SK-N-SH (cell line): ENCODE results near the gene CAPS. TPM values are rescaled to one million over a fixed set of nuclear protein-coding genes. Genes with fewer than 3 reads are reported as not detected.
A peak's percentile ranks its signal among the peaks of the same experiment; 100 is the strongest.

Experiments
- CTCF ChIA-PET: fragments of 300-600, 350-600 bp; formaldehyde crosslinking; extraction: SDS; loops from one replicate; lab custom pipeline; 2021; lab: Yijun Ruan, JAX
- POLR2A ChIA-PET: fragments of 350-600 bp; sonication (Branson Sonifier 250); formaldehyde crosslinking; extraction: SDS; loops from one replicate; lab custom pipeline; 2020; ENCODE audit warnings: antibody characterized with exemption, inconsistent platforms; lab: Yijun Ruan, JAX
- DNase-seq: peaks from one replicate; pipeline ENCODE4 v3.0.0; 2012
- H2AFZ ChIP-seq: fragments of 200-600 bp; sonication (generic); 2 replicates; pipeline ENCODE4 v1.8.1; 2016; ENCODE audit warnings: antibody characterized with exemption, mild to moderate bottlenecking, low read depth
- H3F3A ChIP-seq: fragments of 200-600 bp; sonication (generic); replicated peaks from 2 replicates; pipeline ENCODE3; 2016; ENCODE audit warnings: antibody characterized with exemption, mild to moderate bottlenecking; ENCODE audit not compliant: insufficient read depth
- H3K27ac ChIP-seq, 2 experiments: fragments of 200-500 bp in 1 of 2; fragments of 200-600 bp in 1 of 2; sonication (Bioruptor generic) in 1 of 2; sonication (generic), shearing (Covaris generic) in 1 of 2; 2 replicates each; pipeline versions ENCODE4 v1.5.1 to v1.6.1; 2014 to 2016; ENCODE audit warnings: low read depth in 2 of 2, inconsistent platforms in 1 of 2, low read length in 1 of 2, mild to moderate bottlenecking in 1 of 2, mixed read lengths in 1 of 2
- H3K27me3 ChIP-seq: fragments of 200-600 bp; sonication (generic), shearing (Covaris generic); 2 replicates; pipeline ENCODE4 v1.6.1; 2016; ENCODE audit warnings: mixed run types; ENCODE audit not compliant: insufficient read depth
- H3K36me3 ChIP-seq, 2 experiments: fragments of 200-500 bp in 1 of 2; fragments of 200-600 bp in 1 of 2; sonication (Bioruptor generic) in 1 of 2; sonication (generic) in 1 of 2; replicated peaks in 1 of 2; 2 replicates each; pipeline versions ENCODE3 to v1.5.1; 2014 to 2016; ENCODE audit warnings: low read length in 1 of 2, mild to moderate bottlenecking in 1 of 2; ENCODE audit not compliant: insufficient read depth in 2 of 2, control insufficient read depth in 1 of 2
- H3K4me1 ChIP-seq, 2 experiments: fragments of 200-500 bp in 1 of 2; fragments of 200-600 bp in 1 of 2; sonication (Bioruptor generic) in 1 of 2; sonication (generic), shearing (Covaris generic) in 1 of 2; 2 replicates each; pipeline versions ENCODE4 v1.5.1 to v1.6.1; 2014 to 2016; ENCODE audit warnings: low read depth in 1 of 2, low read length in 1 of 2, mixed run types in 1 of 2; ENCODE audit not compliant: insufficient read depth in 2 of 2, control insufficient read depth in 1 of 2
- H3K4me2 ChIP-seq: fragments of 200-600 bp; sonication (generic), shearing (Covaris generic); 2 replicates; pipeline ENCODE4 v1.6.1; 2017; ENCODE audit warnings: mixed run types
- H3K4me3 ChIP-seq, 2 experiments: fragments of 200-500 bp in 1 of 2; fragments of 200-600 bp in 1 of 2; sonication (Bioruptor generic) in 1 of 2; sonication (generic), shearing (Covaris generic) in 1 of 2; 2 replicates each; pipeline versions ENCODE4 v1.5.1 to v1.8.1; 2014 to 2016; ENCODE audit warnings: low read depth in 2 of 2, inconsistent platforms in 1 of 2, low read length in 1 of 2, mild to moderate bottlenecking in 1 of 2, mixed read lengths in 1 of 2, moderate library complexity in 1 of 2
- H3K79me2 ChIP-seq: fragments of 200-600 bp; sonication (generic); 2 replicates; pipeline ENCODE4 v1.8.1; 2017; ENCODE audit warnings: mild to moderate bottlenecking; ENCODE audit not compliant: insufficient read depth
- H3K9ac ChIP-seq: fragments of 200-600 bp; sonication (generic); 2 replicates; pipeline ENCODE4 v1.6.1; 2017; ENCODE audit warnings: mixed run types
- H3K9me2 ChIP-seq: fragments of 200-600 bp; sonication (generic); 2 replicates; pipeline ENCODE4 v1.6.1; 2017; ENCODE audit warnings: mixed run types
- H3K9me3 ChIP-seq: fragments of 200-600 bp; sonication (generic); 2 replicates; pipeline ENCODE4 v1.6.1; 2017; ENCODE audit warnings: mixed run types, mild to moderate bottlenecking, moderate library complexity
- H4K20me1 ChIP-seq: fragments of 200-600 bp; sonication (generic); 2 replicates; pipeline ENCODE4 v1.6.1; 2017; ENCODE audit warnings: mild to moderate bottlenecking, mixed run types; ENCODE audit not compliant: insufficient read depth
- CHD2 ChIP-seq: fragments of 150-350 bp; IDR thresholded peaks from 2 replicates; pipeline ENCODE4 v1.6.1; 2018; ENCODE audit warnings: low read length; ENCODE audit not compliant: partially characterized antibody
- ELF1 ChIP-seq: IDR thresholded peaks from 2 replicates; pipeline ENCODE4 v1.4.0; 2012
- EP300 ChIP-seq, 2 experiments: IDR thresholded peaks; 2 replicates each; pipeline versions ENCODE4 v1.4.0 to v1.6.1; 2012; ENCODE audit warnings: borderline replicate concordance in 1 of 2, low read depth in 1 of 2, low read length in 1 of 2
- EZH2phosphoT487 ChIP-seq: fragments of 200-600 bp; sonication (generic); IDR thresholded peaks from 2 replicates; pipeline ENCODE4 v1.6.1; 2017; ENCODE audit warnings: low read depth, mixed run types, mild to moderate bottlenecking, antibody characterized with exemption, moderate library complexity, borderline replicate concordance
- FOXJ3 ChIP-seq: sonication (generic); formaldehyde crosslinking; IDR thresholded peaks from 2 replicates; pipeline ENCODE4 v1.5.1; 2020; ENCODE audit warnings: mild to moderate bottlenecking, missing genetic modification reagents
- FOXM1 ChIP-seq: IDR thresholded peaks from 2 replicates; pipeline ENCODE4 v1.4.0; 2012; ENCODE audit warnings: low read depth, mild to moderate bottlenecking
- GABPA ChIP-seq: IDR thresholded peaks from 2 replicates; pipeline ENCODE4 v1.4.0; 2012; ENCODE audit warnings: low read depth, mild to moderate bottlenecking
- GATA2 ChIP-seq: sonication (generic); formaldehyde crosslinking; IDR thresholded peaks from 2 replicates; pipeline ENCODE4 v1.5.0; 2020; ENCODE audit warnings: mild to moderate bottlenecking, missing genetic modification reagents
- MEF2A ChIP-seq: IDR thresholded peaks from 2 replicates; pipeline ENCODE4 v1.4.0; 2012; ENCODE audit warnings: low read depth, borderline replicate concordance
- NFIC ChIP-seq: IDR thresholded peaks from 2 replicates; pipeline ENCODE4 v1.4.0; 2012; ENCODE audit warnings: borderline replicate concordance
- POLR2AphosphoS5 ChIP-seq: IDR thresholded peaks from 2 replicates; pipeline ENCODE4 v1.6.1; 2012; ENCODE audit warnings: low read depth, low read length
- RAD21 ChIP-seq: IDR thresholded peaks from 2 replicates; pipeline ENCODE4 v1.6.1; 2012; ENCODE audit warnings: mild to moderate bottlenecking, low read length
- RCOR1 ChIP-seq: fragments of 150-350 bp; IDR thresholded peaks from 2 replicates; pipeline ENCODE4 v1.6.1; 2017; ENCODE audit warnings: antibody characterized with exemption, low read length
- RXRA ChIP-seq: IDR thresholded peaks from 2 replicates; pipeline ENCODE4 v1.4.0; 2012; ENCODE audit warnings: low read depth, mild to moderate bottlenecking, borderline replicate concordance
- SMC3 ChIP-seq: IDR thresholded peaks from 2 replicates; pipeline ENCODE4 v1.6.1; 2012; ENCODE audit warnings: low read depth, low read length, improper control_type of control experiment
- TEAD4 ChIP-seq: IDR thresholded peaks from 2 replicates; pipeline ENCODE4 v1.4.0; 2012; ENCODE audit warnings: mild to moderate bottlenecking, borderline replicate concordance; ENCODE audit not compliant: insufficient read depth
- YY1 ChIP-seq: IDR thresholded peaks from 2 replicates; pipeline ENCODE4 v1.4.0; 2012; ENCODE audit warnings: low read depth, mild to moderate bottlenecking
- WGBS: methylation state at CpG from one replicate; pipeline ENCODE4 v1.1.6; 2017; ENCODE audit warnings: low lambda C conversion rate; 5-methylcytosine and 5-hydroxymethylcytosine counted together
- polyA plus RNA-seq, 3 experiments: library from polyadenylated mRNA; depleted of rRNA; stranded (reverse); fragments of >200 nt; gene quantifications; 2 replicates each; pipeline ENCODE4 v1.2.3, GENCODE V29; 2012
- TF ChIP-seq, protein P1 (sequence below): fragments of 150-350 bp; IDR thresholded peaks from 2 replicates; pipeline ENCODE4 v1.6.1; 2017; ENCODE audit warnings: antibody characterized with exemption, low read length, low read depth, borderline replicate concordance
- TF ChIP-seq, protein P2 (sequence below): IDR thresholded peaks from 2 replicates; pipeline ENCODE4 v1.4.0; 2012; ENCODE audit warnings: low read depth, borderline replicate concordance
- TF ChIP-seq, protein P3 (sequence below): fragments of 200-600 bp; sonication (generic); IDR thresholded peaks from 2 replicates; pipeline ENCODE4 v1.6.1; 2017; ENCODE audit warnings: antibody characterized with exemption, mild to moderate bottlenecking, moderate library complexity
- TF ChIP-seq, protein P4 (sequence below): fragments of 150-350 bp; IDR thresholded peaks from 2 replicates; pipeline ENCODE4 v1.6.1; 2016; ENCODE audit warnings: mild to moderate bottlenecking, low read depth, low read length

CAPS gene
- polyA plus RNA-seq, 1 of the 3 experiments (the other 2 are of a cell fraction) = 13.4 TPM

GRCh38 chr19:5923356-5923755, 9.3 kb downstream of the CAPS start:
- 100% methylated on average over 3 of the region's 16 CpGs for WGBS
- Histone ChIP-seq H3K36me3 (peaks cover 14 to 76% of the 10 kb centered on the region in 2 experiments), H3K9me3 (no peaks in the 10 kb centered on the region), H3K27ac (no peak overlapping the region), H3K9ac (no peak overlapping the region), H2AFZ (no peak overlapping the region), H3K9me2 (no peaks in the 10 kb centered on the region), H3F3A (no peaks in the 10 kb centered on the region), H4K20me1 (no peaks in the 10 kb centered on the region), H3K4me1 (peaks cover 0 to 28% of the 10 kb centered on the region in 2 experiments; a peak in 2 of 4 replicates), H3K4me2 (no peak overlapping the region), H3K27me3 (no peaks in the 10 kb centered on the region), H3K4me3 (no peak overlapping the region), H3K79me2 (no peaks in the 10 kb centered on the region)
- POLR2A ChIA-PET = no interaction called here
- no peak for DNase-seq
- TF ChIP-seq FOXM1 (no peak), GATA2 (CRISPR knock-in tag) (no peak), CHD2 (no peak), TEAD4 (no peak), MEF2A (no peak), ELF1 (no peak), RAD21 (no peak), YY1 (no peak), RCOR1 (no peak), EZH2phosphoT487 (no peak)
- TF ChIP-seq, protein P1, sequence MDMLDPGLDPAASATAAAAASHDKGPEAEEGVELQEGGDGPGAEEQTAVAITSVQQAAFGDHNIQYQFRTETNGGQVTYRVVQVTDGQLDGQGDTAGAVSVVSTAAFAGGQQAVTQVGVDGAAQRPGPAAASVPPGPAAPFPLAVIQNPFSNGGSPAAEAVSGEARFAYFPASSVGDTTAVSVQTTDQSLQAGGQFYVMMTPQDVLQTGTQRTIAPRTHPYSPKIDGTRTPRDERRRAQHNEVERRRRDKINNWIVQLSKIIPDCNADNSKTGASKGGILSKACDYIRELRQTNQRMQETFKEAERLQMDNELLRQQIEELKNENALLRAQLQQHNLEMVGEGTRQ = no peak
- TF ChIP-seq, protein P2, sequence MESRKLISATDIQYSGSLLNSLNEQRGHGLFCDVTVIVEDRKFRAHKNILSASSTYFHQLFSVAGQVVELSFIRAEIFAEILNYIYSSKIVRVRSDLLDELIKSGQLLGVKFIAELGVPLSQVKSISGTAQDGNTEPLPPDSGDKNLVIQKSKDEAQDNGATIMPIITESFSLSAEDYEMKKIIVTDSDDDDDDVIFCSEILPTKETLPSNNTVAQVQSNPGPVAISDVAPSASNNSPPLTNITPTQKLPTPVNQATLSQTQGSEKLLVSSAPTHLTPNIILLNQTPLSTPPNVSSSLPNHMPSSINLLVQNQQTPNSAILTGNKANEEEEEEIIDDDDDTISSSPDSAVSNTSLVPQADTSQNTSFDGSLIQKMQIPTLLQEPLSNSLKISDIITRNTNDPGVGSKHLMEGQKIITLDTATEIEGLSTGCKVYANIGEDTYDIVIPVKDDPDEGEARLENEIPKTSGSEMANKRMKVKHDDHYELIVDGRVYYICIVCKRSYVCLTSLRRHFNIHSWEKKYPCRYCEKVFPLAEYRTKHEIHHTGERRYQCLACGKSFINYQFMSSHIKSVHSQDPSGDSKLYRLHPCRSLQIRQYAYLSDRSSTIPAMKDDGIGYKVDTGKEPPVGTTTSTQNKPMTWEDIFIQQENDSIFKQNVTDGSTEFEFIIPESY = no peak
- CTCF ChIA-PET = no interaction called here

GRCh38 chr19:5925830-5926427, 11.9 kb downstream of the CAPS start:
- Histone ChIP-seq H3K9ac (no peak overlapping the region), H3K79me2 (no peaks in the 10 kb centered on the region), H3F3A (no peaks in the 10 kb centered on the region), H4K20me1 (no peaks in the 10 kb centered on the region), H3K27ac (peak overlapping the region in 1 of 2 experiments; percentile 1; a peak in 1 of 4 replicates), H2AFZ (no peak overlapping the region), H3K27me3 (no peaks in the 10 kb centered on the region), H3K4me2 (no peak overlapping the region), H3K9me2 (no peaks in the 10 kb centered on the region), H3K9me3 (no peaks in the 10 kb centered on the region), H3K4me1 (peaks cover 0 to 45% of the 10 kb centered on the region in 2 experiments; a peak in 2 of 4 replicates), H3K36me3 (peaks cover 18 to 85% of the 10 kb centered on the region in 2 experiments), H3K4me3 (no peak overlapping the region)
- ChIA-PET POLR2A (no interaction called here), CTCF (interaction anchor here (1.2 to 1.9 kb wide), 3 partner anchors 42 to 122 kb away, joined by 3 to 11 read pairs (median 4); no protein-coding TSS in a partner anchor)
- TF ChIP-seq ELF1 (no peak), POLR2AphosphoS5 (no peak), GABPA (no peak), EP300 (IDR thresholded peaks at IDR 0.05; ENCODE audit: borderline replicate concordance in 1 of 2, low read depth in 1 of 2, low read length in 1 of 2) (no peak), YY1 (no peak), CHD2 (no peak), NFIC (no peak), FOXM1 (no peak), SMC3 (no peak), RXRA (no peak), FOXJ3 (no peak)
- TF ChIP-seq, protein P3, sequence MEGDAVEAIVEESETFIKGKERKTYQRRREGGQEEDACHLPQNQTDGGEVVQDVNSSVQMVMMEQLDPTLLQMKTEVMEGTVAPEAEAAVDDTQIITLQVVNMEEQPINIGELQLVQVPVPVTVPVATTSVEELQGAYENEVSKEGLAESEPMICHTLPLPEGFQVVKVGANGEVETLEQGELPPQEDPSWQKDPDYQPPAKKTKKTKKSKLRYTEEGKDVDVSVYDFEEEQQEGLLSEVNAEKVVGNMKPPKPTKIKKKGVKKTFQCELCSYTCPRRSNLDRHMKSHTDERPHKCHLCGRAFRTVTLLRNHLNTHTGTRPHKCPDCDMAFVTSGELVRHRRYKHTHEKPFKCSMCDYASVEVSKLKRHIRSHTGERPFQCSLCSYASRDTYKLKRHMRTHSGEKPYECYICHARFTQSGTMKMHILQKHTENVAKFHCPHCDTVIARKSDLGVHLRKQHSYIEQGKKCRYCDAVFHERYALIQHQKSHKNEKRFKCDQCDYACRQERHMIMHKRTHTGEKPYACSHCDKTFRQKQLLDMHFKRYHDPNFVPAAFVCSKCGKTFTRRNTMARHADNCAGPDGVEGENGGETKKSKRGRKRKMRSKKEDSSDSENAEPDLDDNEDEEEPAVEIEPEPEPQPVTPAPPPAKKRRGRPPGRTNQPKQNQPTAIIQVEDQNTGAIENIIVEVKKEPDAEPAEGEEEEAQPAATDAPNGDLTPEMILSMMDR = no peak
- TF ChIP-seq, protein P4, sequence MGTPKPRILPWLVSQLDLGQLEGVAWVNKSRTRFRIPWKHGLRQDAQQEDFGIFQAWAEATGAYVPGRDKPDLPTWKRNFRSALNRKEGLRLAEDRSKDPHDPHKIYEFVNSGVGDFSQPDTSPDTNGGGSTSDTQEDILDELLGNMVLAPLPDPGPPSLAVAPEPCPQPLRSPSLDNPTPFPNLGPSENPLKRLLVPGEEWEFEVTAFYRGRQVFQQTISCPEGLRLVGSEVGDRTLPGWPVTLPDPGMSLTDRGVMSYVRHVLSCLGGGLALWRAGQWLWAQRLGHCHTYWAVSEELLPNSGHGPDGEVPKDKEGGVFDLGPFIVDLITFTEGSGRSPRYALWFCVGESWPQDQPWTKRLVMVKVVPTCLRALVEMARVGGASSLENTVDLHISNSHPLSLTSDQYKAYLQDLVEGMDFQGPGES = no peak
- 95% methylated on average over 18 of the region's 18 CpGs for WGBS
- DNase-seq = no peak
